ENCODE data around the gene RPS16.

Gene RPS16

GRCh38 chr19:39417463-39418181 is 18.1 kb downstream of the RPS16 start:
- no peak for TF ChIP-seq SIN3A (IDR thresholded peaks at IDR 0.05; ENCODE audit: borderline replicate concordance, insufficient read depth, low read length)

GRCh38 chr19:39416152-39417120 is 19.3 kb downstream of the RPS16 start:
- TF ChIP-seq TAF1 (IDR thresholded peaks at IDR 0.05; ENCODE audit: borderline replicate concordance, insufficient read depth, low read length) (no peak), POLR2AphosphoS5 (IDR thresholded peaks at IDR 0.05; ENCODE audit: low read depth, low read length) (no peak), REST (IDR thresholded peaks at IDR 0.05; ENCODE audit: insufficient read depth in 1 of 2, low read depth in 2 of 2, low read length in 2 of 2) (no peak)

- TF ChIP-seq TAF1 (IDR thresholded peaks at IDR 0.05; ENCODE audit: borderline replicate concordance, insufficient read depth, low read length) (no peak), FOXP2 (optimal IDR thresholded peaks at IDR 0.05; ENCODE audit: borderline replicate concordance, extremely low read depth, extremely low read length, insufficient read depth) (no peak), POLR2AphosphoS5 (IDR thresholded peaks at IDR 0.05; ENCODE audit: low read depth, low read length) (no peak), SIN3A (IDR thresholded peaks at IDR 0.05; ENCODE audit: borderline replicate concordance, insufficient read depth, low read length) (no peak), REST (IDR thresholded peaks at IDR 0.05; ENCODE audit: insufficient read depth in 1 of 2, low read depth in 2 of 2, low read length in 2 of 2) (no peak)
These were observed 20.4 kb downstream of the RPS16 start for GRCh38 chr19:39415111-39416046.

- no peak for TF ChIP-seq TAF1 (IDR thresholded peaks at IDR 0.05; ENCODE audit: borderline replicate concordance, insufficient read depth, low read length)
These were observed 21.7 kb downstream of the RPS16 start for GRCh38 chr19:39413911-39414608.

- no peak for TF ChIP-seq SIN3A (IDR thresholded peaks at IDR 0.05; ENCODE audit: borderline replicate concordance, insufficient read depth, low read length)
- no peak for TF ChIP-seq POLR2AphosphoS5 (IDR thresholded peaks at IDR 0.05; ENCODE audit: low read depth, low read length)
- TF ChIP-seq REST (IDR thresholded peaks at IDR 0.05; ENCODE audit: insufficient read depth in 1 of 2, low read depth in 2 of 2, low read length in 2 of 2) = no peak
- TF ChIP-seq TAF1 (IDR thresholded peaks at IDR 0.05; ENCODE audit: borderline replicate concordance, insufficient read depth, low read length) = no peak
- TF ChIP-seq FOXP2 (optimal IDR thresholded peaks at IDR 0.05; ENCODE audit: borderline replicate concordance, extremely low read depth, extremely low read length, insufficient read depth) = no peak
These were observed 22.4 kb downstream of the RPS16 start for GRCh38 chr19:39413272-39413910.

All from PFSK-1 (cell line).